HEK293 (cell line): ENCODE measurements around the gene FBXO17.
A peak's percentile ranks its signal among the peaks of the same experiment; 100 is the strongest.
"Not testable (repeated sequence)": the region's sequence is repeated elsewhere in the genome, so short reads cannot be mapped to it uniquely, and the experiment has no call there.

Source experiments
- CTCF ChIA-PET: fragments of 350-600 bp; formaldehyde crosslinking; extraction: SDS; loops from one replicate; lab custom pipeline; 2021; ENCODE audit warnings: antibody characterized with exemption; lab: Yijun Ruan, JAX
- POLR2A ChIA-PET: fragments of 300-600 bp; formaldehyde crosslinking; extraction: SDS; loops from one replicate; lab custom pipeline; 2020; ENCODE audit warnings: antibody characterized with exemption, inconsistent platforms; lab: Yijun Ruan, JAX
- H3K27ac ChIP-seq: fragments of 200-500 bp; sonication (Bioruptor generic); 2 replicates; pipeline ENCODE4 v1.5.1; 2014; ENCODE audit warnings: low read depth, low read length, control low read depth, inconsistent platforms; ENCODE audit errors: extremely low read depth
- H3K36me3 ChIP-seq, 2 experiments: fragments of 200-500 bp in 1 of 2; sonication (Bioruptor generic) in 1 of 2; 1 replicate in 1 of 2; 2 replicates in 1 of 2; pipeline ENCODE4 v1.5.1; 2014 to 2017; ENCODE audit warnings: inconsistent platforms in 2 of 2, low read length in 2 of 2; ENCODE audit not compliant: control insufficient read depth in 2 of 2, insufficient read depth in 1 of 2
- H3K4me1 ChIP-seq: fragments of 200-500 bp; sonication (Bioruptor generic); 2 replicates; pipeline ENCODE4 v1.5.1; 2014; ENCODE audit warnings: mild to moderate bottlenecking, low read length, inconsistent platforms; ENCODE audit not compliant: control insufficient read depth, insufficient read depth
- H3K4me3 ChIP-seq: 2 replicates; pipeline ENCODE4 v1.5.1; 2011; ENCODE audit warnings: low read depth, mild to moderate bottlenecking, control low read depth, low read length, moderate library complexity
- H3K9me3 ChIP-seq: fragments of 200-500 bp; sonication (Bioruptor generic); 2 replicates; pipeline ENCODE4 v1.5.1; 2014; ENCODE audit warnings: low read depth, low read length, inconsistent platforms; ENCODE audit not compliant: control insufficient read depth, insufficient read depth
- OVOL3 ChIP-seq: fragments of 450-650 bp; formaldehyde crosslinking; IDR thresholded peaks from 2 replicates; pipeline ENCODE4 v1.5.1; 2016; ENCODE audit warnings: missing biosample characterization, missing genetic modification characterization
- PRDM1 ChIP-seq: fragments of 450-650 bp; formaldehyde crosslinking; IDR thresholded peaks from 2 replicates; pipeline ENCODE4; 2016; ENCODE audit warnings: missing biosample characterization, missing genetic modification characterization
- ZNF121 ChIP-seq: fragments of 450-650 bp; formaldehyde crosslinking; IDR thresholded peaks from 2 replicates; pipeline ENCODE4 v1.5.1; 2016; ENCODE audit warnings: missing biosample characterization, missing genetic modification characterization
- ZNF140 ChIP-seq: fragments of 450-650 bp; formaldehyde crosslinking; IDR thresholded peaks from 2 replicates; pipeline ENCODE4 v1.5.1; 2016; ENCODE audit warnings: missing biosample characterization, missing genetic modification characterization
- ZNF16 ChIP-seq: fragments of 450-650 bp; formaldehyde crosslinking; IDR thresholded peaks from 2 replicates; pipeline ENCODE4 v1.5.1; 2016; ENCODE audit warnings: low read depth, missing biosample characterization, missing genetic modification characterization
- ZNF2 ChIP-seq: fragments of 450-650 bp; formaldehyde crosslinking; IDR thresholded peaks from 2 replicates; pipeline ENCODE4 v1.5.1; 2016; ENCODE audit warnings: missing biosample characterization, missing genetic modification characterization
- ZNF23 ChIP-seq: fragments of 450-650 bp; formaldehyde crosslinking; IDR thresholded peaks from 2 replicates; pipeline ENCODE4 v1.5.1; 2016; ENCODE audit warnings: missing biosample characterization, missing genetic modification characterization, borderline replicate concordance
- ZNF366 ChIP-seq: fragments of 450-650 bp; formaldehyde crosslinking; conservative IDR thresholded peaks from 2 replicates; pipeline ENCODE4 v1.5.1; 2016; ENCODE audit warnings: missing biosample characterization, missing genetic modification characterization
- ZNF391 ChIP-seq: fragments of 450-650 bp; formaldehyde crosslinking; IDR thresholded peaks from 2 replicates; pipeline ENCODE4 v1.5.1; 2016; ENCODE audit warnings: low read depth, missing biosample characterization, missing genetic modification characterization, borderline replicate concordance
- ZNF398 ChIP-seq: fragments of 450-650 bp; formaldehyde crosslinking; IDR thresholded peaks from 2 replicates; pipeline ENCODE4 v1.5.1; 2017; ENCODE audit warnings: missing biosample characterization, missing genetic modification characterization
- ZNF449 ChIP-seq: fragments of 450-650 bp; formaldehyde crosslinking; IDR thresholded peaks from 2 replicates; pipeline ENCODE4 v1.5.1; 2017; ENCODE audit warnings: missing biosample characterization, mild to moderate bottlenecking, missing genetic modification characterization, moderate library complexity
- ZNF580 ChIP-seq: fragments of 450-650 bp; formaldehyde crosslinking; IDR thresholded peaks from 2 replicates; pipeline ENCODE4 v1.5.1; 2016; ENCODE audit warnings: missing biosample characterization, missing genetic modification characterization
- ZNF596 ChIP-seq: fragments of 450-650 bp; IDR thresholded peaks from 2 replicates; pipeline ENCODE4 v1.5.0; 2018; ENCODE audit warnings: missing biosample characterization, mild to moderate bottlenecking, missing genetic modification characterization, moderate library complexity
- ZNF664 ChIP-seq: fragments of 450-650 bp; formaldehyde crosslinking; IDR thresholded peaks from 2 replicates; pipeline ENCODE4 v1.5.1; 2016; ENCODE audit warnings: missing biosample characterization, missing genetic modification characterization
- ZNF701 ChIP-seq: fragments of 450-650 bp; formaldehyde crosslinking; IDR thresholded peaks from 2 replicates; pipeline ENCODE4 v1.5.1; 2016; ENCODE audit warnings: missing biosample characterization, missing genetic modification characterization
- ZNF704 ChIP-seq: fragments of 450-650 bp; formaldehyde crosslinking; IDR thresholded peaks from 2 replicates; pipeline ENCODE4 v1.5.1; 2016; ENCODE audit warnings: missing biosample characterization, missing genetic modification characterization
- ZNF792 ChIP-seq: fragments of 450-650 bp; formaldehyde crosslinking; IDR thresholded peaks from 2 replicates; pipeline ENCODE4 v1.5.1; 2016; ENCODE audit warnings: missing biosample characterization, missing genetic modification characterization
- ZSCAN18 ChIP-seq: fragments of 450-650 bp; formaldehyde crosslinking; IDR thresholded peaks from 2 replicates; pipeline ENCODE4 v1.5.1; 2016; ENCODE audit warnings: missing biosample characterization, missing genetic modification characterization

The FBXO17 gene

GRCh38 chr19:38989614-38990013 lies 14.1 kb upstream of the FBXO17 start:
- not testable (repeated sequence) for H3K36me3 ChIP-seq, H3K9me3 ChIP-seq, H3K4me3 ChIP-seq
- Histone ChIP-seq H3K27ac (0 out of 2 replicates have a peak overlapping the region, but pooled peaks have one; percentile 9), H3K4me1 (peaks cover 13% of the 10 kb centered on the region)
- POLR2A ChIA-PET: interaction anchor here (0.5 to 1.6 kb wide), 3 partner anchors 12 to 59 kb away, joined by 3 to 7 read pairs (median 6); partner anchors contain the start of genes MRPS12 and SARS2
- CTCF ChIA-PET: interaction anchor here (1.1 to 3.0 kb wide), 4 partner anchors 12 to 121 kb away, joined by 3 to 39 read pairs (median 5); partner anchors contain the start of gene FBXO17
- peak; percentile 99 for TF ChIP-seq ZNF121
- 0 out of 2 replicates have a peak, but pooled peaks have one; percentile 16 for TF ChIP-seq ZNF704
- 0 out of 2 replicates have a peak, but pooled peaks have one; percentile 45 for TF ChIP-seq ZNF391 (tag by site-specific recombination)
- 0 out of 2 replicates have a peak, but pooled peaks have one; percentile 1 for TF ChIP-seq ZNF449 (tag by site-specific recombination)
- peak; percentile 45; the same call in 1 of the 2 replicates for TF ChIP-seq ZNF16 (tag by site-specific recombination)
- 0 out of 2 replicates have a peak, but pooled peaks have one; percentile 10 for TF ChIP-seq ZNF580 (tag by site-specific recombination)
- TF ChIP-seq ZNF140 (tag by site-specific recombination): 0 out of 2 replicates have a peak, but pooled peaks have one; percentile 18
- TF ChIP-seq PRDM1 (tag by site-specific recombination): peak; percentile 94
- TF ChIP-seq ZNF23 (tag by site-specific recombination): 0 out of 2 replicates have a peak, but pooled peaks have one; percentile 48
- TF ChIP-seq ZNF596 (tag by site-specific recombination): peak; percentile 92
- peak; percentile 15; the same call in 1 of the 2 replicates for TF ChIP-seq ZNF2 (tag by site-specific recombination)
- TF ChIP-seq ZNF664 (tag by site-specific recombination): 0 out of 2 replicates have a peak, but pooled peaks have one; percentile 24
- TF ChIP-seq OVOL3 (tag by site-specific recombination): 0 out of 2 replicates have a peak, but pooled peaks have one; percentile 71
- TF ChIP-seq ZNF366: peak; percentile 97
- TF ChIP-seq ZNF792 (tag by site-specific recombination): peak; percentile 25
- peak; percentile 6; the same call in 1 of the 2 replicates for TF ChIP-seq ZNF398 (tag by site-specific recombination)
- peak; percentile 84 for TF ChIP-seq ZSCAN18
- TF ChIP-seq ZNF701: 0 out of 2 replicates have a peak, but pooled peaks have one; percentile 61
- TF ChIP-seq, all 188 proteins: peak for 18; not testable (repeated sequence) for 170
